Activated CD4-positive, CD25-positive, alpha-beta regulatory T cell treated with anti-CD3 and anti-CD28 coated beads, Interleukin-2, amount 50 U/mL, for 24 hours (primary cell): ENCODE measurements around the gene CTSD.
A peak's percentile ranks its signal among the peaks of the same experiment; 100 is the strongest.
"Not testable (repeated sequence)": the region's sequence is repeated elsewhere in the genome, so short reads cannot be mapped to it uniquely, and the experiment has no call there.

Source experiments
- ATAC-seq, 2 donors: fragments of 150-1000 bp; cut with Tn5 transposase; one replicate each; pipeline ENCODE4 v1.10.0; 2021; ENCODE audit warnings: mild to moderate bottlenecking in 1 of 2, moderate library complexity in 1 of 2

CTSD gene

DNA sequence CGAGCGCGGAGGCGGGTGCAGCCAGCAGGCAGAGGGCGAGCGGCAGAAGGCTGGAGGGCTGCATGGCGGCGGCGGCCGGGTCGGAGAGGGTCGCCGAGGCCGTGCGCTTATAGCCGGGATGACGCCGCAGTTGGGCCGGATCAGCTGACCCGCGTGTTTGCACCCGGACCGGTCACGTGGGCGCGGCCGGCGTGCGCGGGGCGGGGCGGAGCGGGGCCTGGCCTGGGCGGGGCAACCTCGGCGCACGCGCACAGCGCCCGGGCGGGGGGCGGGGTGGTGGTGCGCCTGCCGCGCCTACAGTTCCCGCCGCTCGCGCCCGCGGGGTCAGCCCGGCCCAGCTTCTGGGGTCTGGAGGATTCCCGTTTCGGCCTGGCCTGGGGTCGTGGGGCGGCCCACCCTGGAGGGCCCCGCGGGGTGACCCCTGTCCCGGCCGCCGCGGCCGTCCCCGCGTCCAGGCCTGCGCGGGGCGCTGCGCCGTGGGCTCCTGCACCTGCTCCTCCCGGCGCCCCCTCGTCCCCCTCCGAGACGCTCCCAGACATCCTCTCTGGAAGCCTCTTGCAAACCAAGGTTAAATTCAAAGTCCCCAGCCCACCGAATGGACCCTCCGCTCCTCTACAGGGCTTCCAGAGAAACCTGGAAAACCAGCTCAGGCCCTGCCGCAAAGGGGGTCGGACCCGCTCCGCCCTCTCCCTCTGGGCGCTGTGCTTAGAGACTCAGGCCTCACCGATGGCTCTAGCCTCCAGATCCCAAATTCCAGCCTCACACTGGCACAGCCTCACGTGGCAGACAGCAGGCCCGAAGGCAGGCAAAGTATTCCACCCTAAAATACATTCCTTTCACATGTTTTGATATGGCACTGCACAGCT is at the start of gene CTSD:
TSS of gene CTSD (minus strand) at position 132 of the 866 bp plus-strand sequence. CDS start at position 64, 68 bp downstream.
- peak; percentile 78 to 82 for ATAC-seq

GRCh38 chr11:1813356-1813755 is 49.6 kb upstream of the CTSD start:
- not testable (repeated sequence) for ATAC-seq

DNA sequence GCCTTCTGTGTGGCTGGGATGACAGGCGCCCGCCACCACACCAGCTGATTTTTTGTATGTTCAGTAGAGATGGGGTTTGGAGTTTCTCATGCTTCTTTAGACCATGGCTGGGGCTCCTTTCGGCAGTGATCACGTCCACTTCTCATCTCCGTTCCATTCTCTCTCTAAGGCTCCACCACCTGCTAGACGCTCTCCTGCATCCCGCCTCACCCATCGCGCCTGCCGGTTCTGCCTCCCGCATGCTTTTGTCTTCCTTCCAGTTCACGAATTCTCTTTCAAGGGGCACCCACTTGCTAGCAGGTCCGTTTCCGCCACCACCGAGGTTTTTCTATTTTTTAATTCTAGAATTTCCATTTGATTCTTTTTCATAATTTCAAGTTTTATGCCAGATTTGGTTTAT is 49.1 kb upstream of the CTSD start:
- ATAC-seq = no peak

- no peak for ATAC-seq
These were observed 48.5 kb upstream of the CTSD start for GRCh38 chr11:1812274-1812673.

GRCh38 chr11:1810761-1811160 is 47.0 kb upstream of the CTSD start:
- ATAC-seq = no peak

DNA sequence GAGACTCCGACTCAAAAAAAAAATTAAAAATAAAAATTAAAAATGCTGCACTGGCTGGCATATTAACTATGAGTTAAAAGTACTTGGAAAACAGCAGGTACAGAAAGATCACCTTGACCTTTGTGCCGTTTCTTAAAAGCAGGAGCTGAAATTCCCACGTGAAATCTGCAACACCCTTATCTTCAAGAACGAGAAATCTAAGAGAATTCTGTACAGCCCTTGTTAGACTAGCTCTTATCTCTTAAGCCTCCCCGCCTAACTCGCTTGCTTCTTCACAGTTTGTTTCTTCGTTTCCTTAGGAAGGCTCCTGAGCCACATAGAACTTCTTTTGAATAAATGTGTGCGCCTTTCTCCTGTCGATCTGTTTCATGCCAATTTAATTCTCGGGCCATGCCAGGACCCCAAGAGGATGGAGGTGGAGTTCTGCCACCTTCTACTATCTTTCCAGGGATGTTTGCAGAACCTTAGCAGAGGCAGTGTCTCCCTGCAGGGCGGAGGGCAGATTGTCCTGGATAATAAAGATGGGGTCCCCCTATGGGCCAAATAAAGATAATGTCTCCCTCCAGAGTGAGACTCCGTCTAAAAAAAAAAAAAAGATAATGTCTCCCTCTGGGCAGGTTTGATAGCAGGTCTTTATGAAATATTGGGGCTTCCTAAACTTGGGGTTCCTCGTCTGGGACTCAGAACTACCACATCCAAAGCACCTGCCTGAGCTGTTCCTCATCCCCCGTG is 43.7 kb upstream of the CTSD start:
- ATAC-seq = no peak

DNA sequence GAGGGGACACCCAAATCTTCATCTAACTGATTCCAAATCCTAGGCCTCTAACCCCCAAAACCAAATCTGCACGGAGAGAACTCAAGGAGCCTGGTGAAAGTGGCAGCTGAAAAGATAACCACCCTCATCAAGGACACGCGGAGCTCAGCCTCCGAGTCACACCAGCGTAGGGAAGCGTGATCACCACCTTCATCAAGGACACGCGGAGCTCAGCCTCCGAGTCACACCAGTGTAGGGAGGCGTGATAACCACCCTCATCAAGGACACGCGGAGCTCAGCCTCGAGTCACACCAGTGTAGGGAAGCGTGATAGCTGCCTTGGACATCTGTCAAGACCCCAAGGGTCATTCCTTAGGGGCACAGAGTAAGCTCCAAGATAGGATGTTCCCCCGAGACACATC is 41.8 kb upstream of the CTSD start:
- ATAC-seq = no peak

DNA sequence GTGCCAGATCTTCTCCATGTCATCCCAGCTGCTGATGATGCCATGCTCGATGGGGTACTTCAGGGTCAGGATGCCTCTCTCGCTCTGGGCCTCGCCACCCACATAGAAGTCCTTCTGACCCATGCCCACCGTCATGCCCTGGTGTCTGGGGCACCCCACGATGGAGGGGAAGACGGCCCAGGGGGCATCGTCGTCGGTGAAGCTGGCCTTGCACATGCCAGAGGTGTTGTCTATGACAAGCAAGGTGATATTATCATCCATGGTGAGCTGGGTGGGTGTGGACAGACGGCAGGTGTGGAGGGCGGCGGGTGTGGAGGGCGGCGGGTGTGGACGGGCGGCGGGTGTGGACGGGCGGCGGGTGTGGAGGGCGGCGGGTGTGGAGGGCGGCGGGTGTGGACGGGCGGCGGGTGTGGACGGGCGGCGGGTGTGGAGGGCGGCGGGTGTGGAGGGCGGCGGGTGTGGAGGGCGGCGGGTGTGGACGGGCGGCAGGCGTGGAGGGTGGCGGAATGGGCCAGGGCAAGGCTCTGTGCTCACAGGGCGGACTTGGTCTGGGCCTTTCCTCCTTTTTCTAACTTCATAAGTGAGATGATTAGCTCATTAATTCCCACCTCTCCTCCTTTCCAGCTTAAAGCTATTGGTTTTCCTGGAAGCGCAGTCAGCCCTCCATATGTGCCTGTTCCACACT is 40.2 kb upstream of the CTSD start:
- not testable (repeated sequence) for ATAC-seq

GRCh38 chr11:1803246-1803645 is 39.5 kb upstream of the CTSD start:
- ATAC-seq = no peak

GRCh38 chr11:1797391-1798125 is 33.8 kb upstream of the CTSD start:
- ATAC-seq = no peak

DNA sequence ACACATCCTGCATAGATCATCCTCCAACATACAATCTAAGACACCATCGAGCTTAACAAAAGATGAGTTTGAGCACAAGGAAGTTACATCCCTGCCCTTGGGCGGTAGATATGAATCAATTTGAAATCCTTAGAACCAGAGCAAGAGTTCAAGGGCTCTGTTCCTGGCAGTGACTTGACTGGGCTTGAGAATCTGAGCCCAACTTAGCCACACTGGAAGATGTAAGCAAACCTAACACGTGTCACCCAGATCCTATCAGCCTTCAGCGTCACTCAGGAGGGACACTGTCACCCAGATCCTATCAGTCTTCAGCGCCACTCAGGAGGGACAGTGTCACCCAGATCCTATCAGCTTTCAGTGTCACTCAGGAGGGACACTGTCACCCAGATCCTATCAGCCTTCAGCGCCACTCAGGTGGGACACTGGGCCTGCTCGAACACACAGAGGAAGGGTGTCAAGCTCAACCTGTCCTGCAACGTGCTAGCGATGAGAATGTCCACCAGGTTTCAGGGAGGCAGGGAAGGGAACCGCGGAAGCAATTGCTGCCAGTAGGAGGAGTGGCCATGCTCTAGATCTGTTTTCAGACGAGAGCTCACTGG is 32.8 kb upstream of the CTSD start:
- ATAC-seq = no peak

- no peak for ATAC-seq
These were observed 29.4 kb upstream of the CTSD start for GRCh38 chr11:1793081-1793480.

GRCh38 chr11:1792461-1792860 is 28.7 kb upstream of the CTSD start:
- no peak for ATAC-seq

- ATAC-seq = no peak
These were observed 28.2 kb upstream of the CTSD start for GRCh38 chr11:1791912-1792311.

- ATAC-seq = no peak
These were observed 22.7 kb upstream of the CTSD start for GRCh38 chr11:1786466-1786865.

GRCh38 chr11:1785749-1786413 is 22.2 kb upstream of the CTSD start:
- ATAC-seq = no peak

- no peak for ATAC-seq
These were observed 21.3 kb upstream of the CTSD start for GRCh38 chr11:1784761-1785650.

DNA sequence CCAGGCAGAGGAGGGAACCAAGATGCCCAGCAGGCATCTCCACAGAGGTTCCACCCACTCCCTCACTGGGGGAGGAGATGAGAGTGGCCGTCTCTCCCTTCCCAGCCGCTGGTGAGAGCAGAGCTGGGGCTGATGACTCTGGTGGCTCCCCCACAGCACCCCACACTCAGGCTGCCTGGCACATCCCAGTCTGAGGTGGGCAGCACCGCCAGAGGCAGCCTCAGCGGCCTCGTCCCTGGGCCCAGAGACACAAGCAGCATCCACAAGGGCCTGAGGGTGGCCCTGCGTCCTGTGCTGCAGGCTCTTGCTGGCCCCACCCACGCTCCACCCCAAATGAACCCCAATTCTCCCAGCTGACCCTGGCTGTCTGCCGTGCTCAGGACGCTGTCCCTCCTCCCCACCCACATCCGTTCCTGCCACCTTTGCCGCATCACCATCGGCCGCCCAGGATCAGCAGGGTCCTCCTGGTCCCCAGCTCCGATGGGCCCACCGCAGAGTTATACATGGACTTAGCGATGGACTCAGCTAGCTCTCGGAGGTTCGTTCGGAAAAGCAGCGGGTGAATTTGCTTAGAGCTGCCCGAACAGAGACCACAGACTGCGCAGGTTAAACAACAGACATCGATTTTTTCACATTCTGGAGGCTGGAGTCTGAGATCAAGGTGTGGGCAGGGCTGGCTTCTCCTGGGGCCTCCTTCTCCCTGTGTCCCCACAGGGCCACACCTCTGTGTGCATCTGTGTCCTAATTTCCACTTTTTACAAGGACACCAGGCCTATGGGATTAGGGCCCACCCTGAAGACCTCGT is 20.2 kb upstream of the CTSD start:
- no peak for ATAC-seq

GRCh38 chr11:1782831-1783724 is 19.4 kb upstream of the CTSD start:
- ATAC-seq = no peak
